Measurements from ENCODE around the gene PLPPR2.
"Not testable (repeated sequence)": the region's sequence is repeated elsewhere in the genome, so short reads cannot be mapped to it uniquely, and the experiment has no call there.

DNA sequence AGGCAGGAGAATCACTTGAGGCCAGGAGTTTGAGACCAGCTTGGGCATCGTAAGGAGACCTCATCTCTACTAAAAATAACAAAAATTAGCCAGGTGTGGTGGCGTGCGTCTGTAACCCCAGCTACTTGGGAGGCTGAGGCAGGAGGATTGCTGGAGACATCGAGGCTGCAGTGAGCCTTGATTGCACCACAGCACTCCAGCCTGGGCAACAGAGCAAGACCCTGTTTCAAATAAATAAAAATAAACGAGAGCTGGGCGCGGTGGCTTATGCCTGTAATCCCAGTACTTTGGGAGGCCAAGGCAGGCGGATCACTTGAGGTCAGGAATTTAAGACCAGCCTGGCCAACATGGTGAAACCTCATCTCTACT, 15.1 kb upstream of the PLPPR2 start:
- TF ChIP-seq, protein P1, sequence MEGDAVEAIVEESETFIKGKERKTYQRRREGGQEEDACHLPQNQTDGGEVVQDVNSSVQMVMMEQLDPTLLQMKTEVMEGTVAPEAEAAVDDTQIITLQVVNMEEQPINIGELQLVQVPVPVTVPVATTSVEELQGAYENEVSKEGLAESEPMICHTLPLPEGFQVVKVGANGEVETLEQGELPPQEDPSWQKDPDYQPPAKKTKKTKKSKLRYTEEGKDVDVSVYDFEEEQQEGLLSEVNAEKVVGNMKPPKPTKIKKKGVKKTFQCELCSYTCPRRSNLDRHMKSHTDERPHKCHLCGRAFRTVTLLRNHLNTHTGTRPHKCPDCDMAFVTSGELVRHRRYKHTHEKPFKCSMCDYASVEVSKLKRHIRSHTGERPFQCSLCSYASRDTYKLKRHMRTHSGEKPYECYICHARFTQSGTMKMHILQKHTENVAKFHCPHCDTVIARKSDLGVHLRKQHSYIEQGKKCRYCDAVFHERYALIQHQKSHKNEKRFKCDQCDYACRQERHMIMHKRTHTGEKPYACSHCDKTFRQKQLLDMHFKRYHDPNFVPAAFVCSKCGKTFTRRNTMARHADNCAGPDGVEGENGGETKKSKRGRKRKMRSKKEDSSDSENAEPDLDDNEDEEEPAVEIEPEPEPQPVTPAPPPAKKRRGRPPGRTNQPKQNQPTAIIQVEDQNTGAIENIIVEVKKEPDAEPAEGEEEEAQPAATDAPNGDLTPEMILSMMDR (IDR thresholded peaks at IDR 0.05): not testable (repeated sequence)
- not testable (repeated sequence) for TF ChIP-seq NFYB (CRISPR knock-in tag; conservative IDR thresholded peaks at IDR 0.05; ENCODE audit: low read depth); NFE2L1 (CRISPR knock-in tag; IDR thresholded peaks at IDR 0.05); JUN (CRISPR knock-in tag; IDR thresholded peaks at IDR 0.05); TP53 (CRISPR knock-in tag; IDR thresholded peaks at IDR 0.05); ETV6 (CRISPR knock-in tag; IDR thresholded peaks at IDR 0.05); PRDM15 (CRISPR knock-in tag; IDR thresholded peaks at IDR 0.05); AFF4 (CRISPR knock-in tag; IDR thresholded peaks at IDR 0.05; ENCODE audit: borderline replicate concordance); MAX (CRISPR knock-in tag; IDR thresholded peaks at IDR 0.05); ATF1 (CRISPR knock-in tag; IDR thresholded peaks at IDR 0.05)
- TF ChIP-seq, protein P2, sequence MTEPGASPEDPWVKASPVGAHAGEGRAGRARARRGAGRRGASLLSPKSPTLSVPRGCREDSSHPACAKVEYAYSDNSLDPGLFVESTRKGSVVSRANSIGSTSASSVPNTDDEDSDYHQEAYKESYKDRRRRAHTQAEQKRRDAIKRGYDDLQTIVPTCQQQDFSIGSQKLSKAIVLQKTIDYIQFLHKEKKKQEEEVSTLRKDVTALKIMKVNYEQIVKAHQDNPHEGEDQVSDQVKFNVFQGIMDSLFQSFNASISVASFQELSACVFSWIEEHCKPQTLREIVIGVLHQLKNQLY (CRISPR knock-in tag; IDR thresholded peaks at IDR 0.05): not testable (repeated sequence)
- TF ChIP-seq, protein P3, sequence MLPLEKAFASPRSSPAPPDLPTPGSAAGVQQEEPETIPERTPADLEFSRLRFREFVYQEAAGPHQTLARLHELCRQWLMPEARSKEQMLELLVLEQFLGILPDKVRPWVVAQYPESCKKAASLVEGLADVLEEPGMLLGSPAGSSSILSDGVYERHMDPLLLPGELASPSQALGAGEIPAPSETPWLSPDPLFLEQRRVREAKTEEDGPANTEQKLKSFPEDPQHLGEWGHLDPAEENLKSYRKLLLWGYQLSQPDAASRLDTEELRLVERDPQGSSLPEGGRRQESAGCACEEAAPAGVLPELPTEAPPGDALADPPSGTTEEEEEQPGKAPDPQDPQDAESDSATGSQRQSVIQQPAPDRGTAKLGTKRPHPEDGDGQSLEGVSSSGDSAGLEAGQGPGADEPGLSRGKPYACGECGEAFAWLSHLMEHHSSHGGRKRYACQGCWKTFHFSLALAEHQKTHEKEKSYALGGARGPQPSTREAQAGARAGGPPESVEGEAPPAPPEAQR (CRISPR knock-in tag; IDR thresholded peaks at IDR 0.05): not testable (repeated sequence)

Measured in WTC11 (cell line).